SK-N-MC (cell line): ENCODE results near the gene OPA1.
"Not testable (repeated sequence)": the region's sequence is repeated elsewhere in the genome, so short reads cannot be mapped to it uniquely, and the experiment has no call there.

Experiments used
- EZH2 ChIP-seq: fragments of 200-600 bp; sonication (generic); IDR thresholded peaks from one replicate; pipeline ENCODE4 v1.6.1; 2017; ENCODE audit warnings: antibody characterized with exemption
- POLR2AphosphoS5 ChIP-seq: IDR thresholded peaks from 2 replicates; pipeline ENCODE4 v1.6.1; 2012; ENCODE audit warnings: mild to moderate bottlenecking, low read depth, low read length, borderline replicate concordance

DNA sequence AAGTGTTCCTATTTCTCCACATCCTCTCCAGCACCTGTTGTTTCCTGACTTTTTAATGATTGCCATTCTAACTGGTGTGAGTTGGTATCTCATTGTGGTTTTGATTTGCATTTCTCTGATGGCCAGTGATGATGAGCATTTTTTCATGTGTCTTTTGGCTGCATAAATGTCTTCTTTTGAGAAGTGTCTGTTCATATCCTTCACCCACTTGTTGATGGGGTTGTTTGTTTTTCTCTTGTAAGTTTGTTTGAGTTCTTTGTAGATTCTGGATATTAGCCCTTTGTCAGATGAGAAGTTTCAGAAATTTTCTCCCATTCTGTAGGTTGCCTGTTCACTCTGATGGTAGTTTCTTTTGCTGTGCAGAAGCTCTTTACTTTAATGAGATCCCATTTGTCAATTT, 13.9 kb downstream of the OPA1 start:
- not testable (repeated sequence) for TF ChIP-seq POLR2AphosphoS5, EZH2
